ENCODE data around the gene FEV.

Gene FEV

DNA sequence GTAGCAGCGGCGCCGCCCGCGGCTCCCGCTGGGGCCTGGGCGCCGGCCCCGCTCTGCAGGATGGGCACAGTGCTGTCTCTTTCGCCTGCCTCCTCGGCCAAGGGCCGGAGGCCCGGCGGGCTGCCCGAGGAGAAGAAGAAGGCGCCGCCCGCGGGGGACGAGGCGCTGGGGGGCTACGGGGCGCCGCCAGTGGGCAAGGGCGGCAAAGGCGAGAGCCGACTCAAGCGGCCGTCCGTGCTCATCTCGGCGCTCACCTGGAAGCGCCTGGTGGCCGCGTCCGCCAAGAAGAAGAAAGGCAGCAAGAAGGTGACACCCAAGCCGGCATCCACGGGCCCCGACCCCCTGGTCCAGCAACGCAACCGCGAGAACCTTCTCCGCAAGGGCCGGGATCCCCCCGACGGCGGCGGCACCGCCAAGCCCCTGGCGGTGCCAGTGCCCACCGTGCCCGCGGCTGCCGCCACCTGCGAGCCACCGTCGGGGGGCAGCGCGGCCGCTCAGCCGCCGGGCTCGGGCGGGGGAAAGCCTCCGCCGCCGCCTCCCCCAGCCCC, 25.1 kb downstream of the FEV start:
- DNase-seq (ENCODE audit: low read depth): no peak
- H3K4me3 ChIP-seq (ENCODE audit: low read length): no peak overlapping the region
- TF ChIP-seq, protein P1, sequence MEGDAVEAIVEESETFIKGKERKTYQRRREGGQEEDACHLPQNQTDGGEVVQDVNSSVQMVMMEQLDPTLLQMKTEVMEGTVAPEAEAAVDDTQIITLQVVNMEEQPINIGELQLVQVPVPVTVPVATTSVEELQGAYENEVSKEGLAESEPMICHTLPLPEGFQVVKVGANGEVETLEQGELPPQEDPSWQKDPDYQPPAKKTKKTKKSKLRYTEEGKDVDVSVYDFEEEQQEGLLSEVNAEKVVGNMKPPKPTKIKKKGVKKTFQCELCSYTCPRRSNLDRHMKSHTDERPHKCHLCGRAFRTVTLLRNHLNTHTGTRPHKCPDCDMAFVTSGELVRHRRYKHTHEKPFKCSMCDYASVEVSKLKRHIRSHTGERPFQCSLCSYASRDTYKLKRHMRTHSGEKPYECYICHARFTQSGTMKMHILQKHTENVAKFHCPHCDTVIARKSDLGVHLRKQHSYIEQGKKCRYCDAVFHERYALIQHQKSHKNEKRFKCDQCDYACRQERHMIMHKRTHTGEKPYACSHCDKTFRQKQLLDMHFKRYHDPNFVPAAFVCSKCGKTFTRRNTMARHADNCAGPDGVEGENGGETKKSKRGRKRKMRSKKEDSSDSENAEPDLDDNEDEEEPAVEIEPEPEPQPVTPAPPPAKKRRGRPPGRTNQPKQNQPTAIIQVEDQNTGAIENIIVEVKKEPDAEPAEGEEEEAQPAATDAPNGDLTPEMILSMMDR (conservative IDR thresholded peaks at IDR 0.05; ENCODE audit: low read depth, low read length): no peak

DNA sequence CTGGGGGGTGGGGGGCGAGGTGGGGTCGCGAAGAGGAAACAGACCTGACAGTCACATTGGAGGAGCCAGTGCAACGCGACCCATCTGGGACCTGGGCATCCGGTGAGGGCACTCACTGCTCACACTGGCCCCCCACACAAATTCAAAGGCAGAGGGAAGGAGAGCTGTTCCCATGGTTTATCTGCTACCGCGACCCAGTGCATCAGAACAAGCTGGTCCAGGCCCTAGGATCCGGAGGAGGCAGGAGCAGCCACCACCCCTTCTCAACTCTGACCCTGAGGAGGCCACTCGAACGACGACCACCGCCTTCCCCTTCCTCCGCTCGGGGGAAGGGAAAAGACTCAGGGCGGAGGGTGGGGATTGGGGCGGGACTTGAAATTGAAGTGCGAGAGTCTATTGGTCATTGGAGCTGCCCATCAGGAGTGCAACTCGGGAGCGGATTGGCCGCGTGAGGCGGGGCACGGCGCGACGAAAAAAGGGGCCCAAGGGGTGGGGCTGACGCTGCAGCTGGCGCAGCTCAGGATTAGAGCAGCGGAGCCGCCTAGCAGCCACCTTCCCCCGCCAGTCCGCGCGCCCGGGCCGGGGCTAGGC, 25.7 kb downstream of the FEV start, which contains the start of gene CDK5R2:
Gene CDK5R2 (plus strand): TSS at position 526 of the 591 bp plus-strand sequence. CDS start 155 bp downstream, outside the sequence.
- TF ChIP-seq, protein P1 (conservative IDR thresholded peaks at IDR 0.05; ENCODE audit: low read depth, low read length): no peak
- H3K4me3 ChIP-seq (ENCODE audit: low read length): peak within 1 kb of the TSS; percentile 43
- peak; percentile 39 for DNase-seq (ENCODE audit: low read depth)

DNA sequence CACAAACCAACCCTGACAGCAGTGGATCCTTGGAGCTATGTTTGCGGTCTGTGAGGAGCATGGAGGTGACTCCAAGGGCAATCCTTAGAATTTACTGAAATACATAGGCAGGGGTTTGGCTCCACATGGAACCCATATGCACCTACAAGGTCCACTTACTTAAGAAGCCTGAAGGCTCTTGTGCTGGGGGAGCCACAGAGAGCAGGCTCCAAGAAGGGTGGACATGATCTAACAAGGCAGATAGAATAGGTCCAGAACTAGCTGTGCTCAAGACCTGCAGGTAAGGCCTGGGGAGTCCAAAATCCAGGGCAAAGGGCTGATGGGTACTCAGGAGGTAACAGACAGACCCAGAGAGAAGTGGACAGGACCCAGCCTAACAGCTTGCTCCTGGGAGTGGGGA, 26.7 kb downstream of the FEV start:
- H3K4me3 ChIP-seq (ENCODE audit: low read length): no peak overlapping the region
- TF ChIP-seq, protein P1 (conservative IDR thresholded peaks at IDR 0.05; ENCODE audit: low read depth, low read length): no peak
- no peak for DNase-seq (ENCODE audit: low read depth)

DNA sequence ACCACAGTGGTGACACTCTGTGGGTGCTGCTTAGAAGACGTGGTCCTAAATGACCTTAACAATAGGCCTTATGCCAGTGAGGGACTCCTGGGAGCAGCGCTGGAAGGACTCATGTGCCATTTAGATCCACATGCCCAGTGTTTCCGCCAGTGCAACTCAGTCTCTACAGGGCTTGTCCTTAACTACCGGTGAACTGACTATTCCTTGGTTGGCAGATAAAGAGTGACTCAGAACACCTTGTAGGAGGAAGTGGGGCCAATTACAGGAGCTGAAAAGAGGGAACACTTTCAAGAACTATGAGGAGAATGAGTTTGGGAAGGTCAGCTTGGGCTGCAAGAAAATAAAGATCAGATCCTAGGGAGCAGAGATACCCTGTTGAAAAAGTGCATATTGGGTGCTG, 27.3 kb downstream of the FEV start:
- TF ChIP-seq, protein P1 (conservative IDR thresholded peaks at IDR 0.05; ENCODE audit: low read depth, low read length): no peak
- H3K4me3 ChIP-seq (ENCODE audit: low read length): no peak overlapping the region
- DNase-seq (ENCODE audit: low read depth): no peak

DNA sequence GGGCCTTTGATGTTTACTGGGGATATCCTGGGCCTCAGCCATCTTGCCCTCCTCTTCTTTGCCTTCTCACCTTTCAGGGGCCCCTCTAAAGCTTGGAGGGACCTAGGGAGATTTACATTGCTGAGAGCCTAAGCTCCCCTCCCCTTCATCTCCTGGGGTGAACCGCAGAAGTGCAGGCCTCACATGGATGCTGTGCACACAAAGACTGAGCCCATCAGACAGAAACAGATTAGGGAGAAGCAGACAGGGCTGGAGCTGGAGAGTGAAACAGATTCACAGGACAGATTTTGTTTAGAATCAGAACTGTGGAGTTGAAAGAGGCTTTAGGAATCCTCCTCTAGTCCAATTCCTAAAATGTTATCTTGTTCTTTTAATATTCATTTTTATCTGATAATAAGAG, 28.9 kb downstream of the FEV start:
- DNase-seq (ENCODE audit: low read depth): no peak
- TF ChIP-seq, protein P1 (conservative IDR thresholded peaks at IDR 0.05; ENCODE audit: low read depth, low read length): no peak
- no peak overlapping the region for H3K4me3 ChIP-seq (ENCODE audit: low read length)

DNA sequence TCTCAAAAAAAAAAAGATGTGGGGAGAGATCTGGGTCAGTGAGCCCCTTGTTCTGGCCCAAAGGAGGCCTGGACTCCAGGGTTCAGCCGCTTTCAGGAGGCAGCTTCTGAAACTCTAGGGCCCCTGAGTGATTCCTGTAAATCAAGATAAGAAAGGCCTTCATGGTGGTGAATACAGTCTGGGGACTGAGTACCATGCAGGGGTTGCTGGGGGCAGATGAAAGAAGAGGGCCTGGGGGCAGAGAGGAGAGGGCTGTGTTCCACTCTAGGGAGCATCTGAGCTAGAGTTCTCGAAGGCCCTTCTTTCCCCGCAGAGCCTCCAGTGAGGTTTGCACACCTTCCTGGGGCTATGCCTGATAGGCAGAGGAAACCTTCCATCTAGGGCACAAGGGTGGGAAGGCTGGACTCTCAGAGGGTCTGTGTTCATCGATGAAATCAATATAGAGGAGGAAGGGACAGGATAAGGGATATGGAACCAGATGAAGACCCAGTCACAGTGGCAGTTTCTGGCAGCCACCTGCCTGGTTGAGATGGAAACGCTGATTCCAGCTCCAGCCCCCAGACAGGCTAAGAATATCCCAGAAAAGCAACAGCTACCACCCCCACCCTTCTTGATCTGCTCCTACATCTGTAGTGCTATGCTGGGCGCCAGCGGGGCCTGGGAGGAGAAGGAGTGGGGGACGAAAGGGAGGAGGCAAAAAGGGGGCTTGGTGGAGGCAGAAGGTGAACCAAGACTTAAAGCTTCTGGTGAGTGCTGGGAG, 30.3 kb downstream of the FEV start:
- no peak overlapping the region for H3K4me3 ChIP-seq (ENCODE audit: low read length)
- DNase-seq (ENCODE audit: low read depth): no peak
- TF ChIP-seq, protein P1 (conservative IDR thresholded peaks at IDR 0.05; ENCODE audit: low read depth, low read length): no peak

Measured in retinal pigment epithelial cell (primary cell).